C4-2B (cell line): Measurements from ENCODE around the gene HSCB.

Experiments
- ZFX ChIP-seq: fragments of 450-650 bp; IDR thresholded peaks from 2 replicates; pipeline ENCODE4 v1.6.1; 2017
- TF ChIP-seq, protein P1 (sequence below): fragments of 450-650 bp; conservative IDR thresholded peaks from 2 replicates; pipeline ENCODE4 v1.5.1; 2017; ENCODE audit warnings: mild to moderate bottlenecking

DNA sequence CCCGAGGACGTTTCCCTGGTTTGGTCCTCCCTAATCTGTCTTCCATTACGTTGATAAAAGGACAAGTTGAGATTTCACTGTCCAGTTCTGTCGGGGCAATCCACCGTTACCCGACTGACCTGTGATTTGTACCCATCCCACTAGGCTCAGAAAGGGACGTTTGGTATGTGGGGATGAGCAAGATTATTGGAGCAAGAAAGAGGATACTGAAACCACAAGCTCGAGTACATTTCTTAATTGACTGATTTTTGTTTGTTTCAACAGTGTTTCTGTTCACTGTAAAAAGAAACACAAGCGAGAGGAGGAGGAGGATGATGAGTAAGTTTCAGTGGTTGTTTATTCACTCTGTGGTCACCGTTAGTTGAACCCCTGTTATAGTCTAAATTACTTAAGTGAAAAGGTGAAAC lies 31.6 kb downstream of the HSCB start:
- TF ChIP-seq, protein P1, sequence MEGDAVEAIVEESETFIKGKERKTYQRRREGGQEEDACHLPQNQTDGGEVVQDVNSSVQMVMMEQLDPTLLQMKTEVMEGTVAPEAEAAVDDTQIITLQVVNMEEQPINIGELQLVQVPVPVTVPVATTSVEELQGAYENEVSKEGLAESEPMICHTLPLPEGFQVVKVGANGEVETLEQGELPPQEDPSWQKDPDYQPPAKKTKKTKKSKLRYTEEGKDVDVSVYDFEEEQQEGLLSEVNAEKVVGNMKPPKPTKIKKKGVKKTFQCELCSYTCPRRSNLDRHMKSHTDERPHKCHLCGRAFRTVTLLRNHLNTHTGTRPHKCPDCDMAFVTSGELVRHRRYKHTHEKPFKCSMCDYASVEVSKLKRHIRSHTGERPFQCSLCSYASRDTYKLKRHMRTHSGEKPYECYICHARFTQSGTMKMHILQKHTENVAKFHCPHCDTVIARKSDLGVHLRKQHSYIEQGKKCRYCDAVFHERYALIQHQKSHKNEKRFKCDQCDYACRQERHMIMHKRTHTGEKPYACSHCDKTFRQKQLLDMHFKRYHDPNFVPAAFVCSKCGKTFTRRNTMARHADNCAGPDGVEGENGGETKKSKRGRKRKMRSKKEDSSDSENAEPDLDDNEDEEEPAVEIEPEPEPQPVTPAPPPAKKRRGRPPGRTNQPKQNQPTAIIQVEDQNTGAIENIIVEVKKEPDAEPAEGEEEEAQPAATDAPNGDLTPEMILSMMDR: no peak
- no peak for TF ChIP-seq ZFX
